Adrenal gland (tissue), 5 donors: ENCODE results near the gene PARP12.
"Not testable (repeated sequence)": the region's sequence is repeated elsewhere in the genome, so short reads cannot be mapped to it uniquely, and the experiment has no call there.

Source experiments
- CTCF ChIP-seq, 6 experiments: fragments of 450-650 bp in 4 of 6; fragments of 200-600 bp in 2 of 6; sonication (generic) in 1 of 6; IDR thresholded peaks; 1 replicate in 5 of 6; 2 replicates in 1 of 6; pipeline versions ENCODE4 v1.5.1 to v1.8.0; 2016 to 2021; ENCODE audit warnings: antibody characterized with exemption in 6 of 6, mild to moderate bottlenecking in 2 of 6, moderate library complexity in 1 of 6
- POLR2A ChIP-seq, 2 donors: fragments of 450-650 bp; IDR thresholded peaks; one replicate each; pipeline ENCODE4 v1.6.1; 2017; ENCODE audit warnings: antibody characterized with exemption in 2 of 2, mild to moderate bottlenecking in 2 of 2, moderate library complexity in 1 of 2
- donor health status: DM: no; HTN: no; CAD: no.

GRCh38 chr7:140108777-140109176 lies 46.0 kb upstream of the PARP12 start:
- TF ChIP-seq POLR2A, CTCF (IDR thresholded peaks at IDR 0.05): not testable (repeated sequence)
